DOHH2 (cell line): ENCODE results near the gene RPGR.

ENCODE experiments used
- H3F3A ChIP-seq: fragments of 200-600 bp; sonication (generic), shearing (Covaris generic); 2 replicates; pipeline ENCODE4 v1.6.0; 2016; ENCODE audit warnings: antibody characterized with exemption, mild to moderate bottlenecking; ENCODE audit not compliant: control insufficient read depth, insufficient read depth
- H3K27ac ChIP-seq: fragments of 200-600 bp; sonication (generic); 2 replicates; pipeline ENCODE4 v1.5.1; 2014; ENCODE audit warnings: low read depth, mild to moderate bottlenecking, low read length, moderate library complexity
- H3K27me3 ChIP-seq: fragments of 200-600 bp; sonication (generic); 2 replicates; pipeline ENCODE4 v1.6.1; 2014; ENCODE audit warnings: mild to moderate bottlenecking, low read length, mixed read lengths; ENCODE audit not compliant: control insufficient read depth
- H3K36me3 ChIP-seq: fragments of 200-600 bp; sonication (generic); 2 replicates; pipeline ENCODE4 v1.6.1; 2014; ENCODE audit warnings: mild to moderate bottlenecking, low read length, moderate library complexity, mixed read lengths; ENCODE audit not compliant: control insufficient read depth
- H3K4me1 ChIP-seq: fragments of 200-600 bp; sonication (generic); 2 replicates; pipeline ENCODE4 v1.6.1; 2014; ENCODE audit warnings: mild to moderate bottlenecking, low read length, mixed read lengths; ENCODE audit not compliant: control insufficient read depth
- H3K4me2 ChIP-seq: fragments of 200-600 bp; sonication (generic); 2 replicates; pipeline ENCODE4 v1.6.0; 2014; ENCODE audit warnings: mild to moderate bottlenecking, low read length, moderate library complexity
- H3K4me3 ChIP-seq: fragments of 200-600 bp; sonication (generic); 2 replicates; pipeline ENCODE4 v1.5.1; 2014; ENCODE audit warnings: mild to moderate bottlenecking, low read length, mixed read lengths
- H3K79me2 ChIP-seq: fragments of 200-600 bp; sonication (generic); 2 replicates; pipeline ENCODE4 v1.6.1; 2014; ENCODE audit warnings: mild to moderate bottlenecking, low read length, mixed read lengths; ENCODE audit not compliant: control insufficient read depth
- H3K9me2 ChIP-seq: fragments of 200-600 bp; sonication (generic); replicated peaks from 2 replicates; pipeline ENCODE4 v1.6.1; 2014; ENCODE audit warnings: mild to moderate bottlenecking, low read length, mixed read lengths; ENCODE audit not compliant: control insufficient read depth
- H3K9me3 ChIP-seq: fragments of 200-600 bp; sonication (generic); 2 replicates; pipeline ENCODE4 v1.6.1; 2014; ENCODE audit warnings: antibody characterized with exemption, low read length, mixed read lengths; ENCODE audit not compliant: control insufficient read depth, insufficient read depth
- H4K20me1 ChIP-seq: fragments of 200-600 bp; sonication (generic); 2 replicates; pipeline ENCODE4 v1.6.0; 2014; ENCODE audit warnings: low read depth, mild to moderate bottlenecking, antibody characterized with exemption, low read length, moderate library complexity; ENCODE audit not compliant: control insufficient read depth, insufficient read depth
- EZH2phosphoT487 ChIP-seq: fragments of 200-600 bp; sonication (generic); IDR thresholded peaks from 2 replicates; pipeline ENCODE4 v1.6.1; 2017; ENCODE audit warnings: borderline replicate concordance, mild to moderate bottlenecking, antibody characterized with exemption, low read length, moderate library complexity, mixed read lengths
- TF ChIP-seq, protein P1 (sequence below): fragments of 200-600 bp; sonication (generic); IDR thresholded peaks from one replicate; pipeline ENCODE4 v1.5.1; 2014; ENCODE audit warnings: antibody characterized with exemption, mild to moderate bottlenecking, low read depth, low read length; ENCODE audit not compliant: poor library complexity, severe bottlenecking

RPGR gene

DNA sequence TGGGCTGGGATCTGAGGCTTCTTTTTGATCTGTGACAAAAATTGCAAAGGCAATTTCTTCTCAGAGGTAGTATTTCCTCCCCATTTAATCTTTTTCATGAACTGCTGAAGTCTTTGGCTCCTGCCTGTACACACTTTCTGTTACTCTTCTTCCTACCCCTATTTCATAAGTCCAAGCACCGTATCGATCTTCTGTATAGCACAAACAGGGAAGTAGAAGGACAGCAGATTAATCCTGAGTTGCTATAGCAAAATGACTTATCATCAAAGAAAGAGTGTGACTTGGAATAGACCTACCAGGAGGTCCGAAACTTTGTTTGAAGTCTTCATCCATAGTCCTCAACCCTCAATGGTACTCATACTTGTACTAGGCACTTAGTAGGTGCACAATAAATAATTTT, 47.1 kb upstream of the RPGR start:
- Histone ChIP-seq H3K9me3 (no peaks in the 10 kb centered on the region), H3K4me3 (no peak overlapping the region), H3F3A (no peaks in the 10 kb centered on the region), H4K20me1 (no peaks in the 10 kb centered on the region), H3K4me2 (no peak overlapping the region), H3K4me1 (no peaks in the 10 kb centered on the region), H3K9me2 (no peaks in the 10 kb centered on the region), H3K27me3 (no peaks in the 10 kb centered on the region), H3K36me3 (no peaks in the 10 kb centered on the region), H3K27ac (no peak overlapping the region), H3K79me2 (no peaks in the 10 kb centered on the region)
- TF ChIP-seq, protein P1, sequence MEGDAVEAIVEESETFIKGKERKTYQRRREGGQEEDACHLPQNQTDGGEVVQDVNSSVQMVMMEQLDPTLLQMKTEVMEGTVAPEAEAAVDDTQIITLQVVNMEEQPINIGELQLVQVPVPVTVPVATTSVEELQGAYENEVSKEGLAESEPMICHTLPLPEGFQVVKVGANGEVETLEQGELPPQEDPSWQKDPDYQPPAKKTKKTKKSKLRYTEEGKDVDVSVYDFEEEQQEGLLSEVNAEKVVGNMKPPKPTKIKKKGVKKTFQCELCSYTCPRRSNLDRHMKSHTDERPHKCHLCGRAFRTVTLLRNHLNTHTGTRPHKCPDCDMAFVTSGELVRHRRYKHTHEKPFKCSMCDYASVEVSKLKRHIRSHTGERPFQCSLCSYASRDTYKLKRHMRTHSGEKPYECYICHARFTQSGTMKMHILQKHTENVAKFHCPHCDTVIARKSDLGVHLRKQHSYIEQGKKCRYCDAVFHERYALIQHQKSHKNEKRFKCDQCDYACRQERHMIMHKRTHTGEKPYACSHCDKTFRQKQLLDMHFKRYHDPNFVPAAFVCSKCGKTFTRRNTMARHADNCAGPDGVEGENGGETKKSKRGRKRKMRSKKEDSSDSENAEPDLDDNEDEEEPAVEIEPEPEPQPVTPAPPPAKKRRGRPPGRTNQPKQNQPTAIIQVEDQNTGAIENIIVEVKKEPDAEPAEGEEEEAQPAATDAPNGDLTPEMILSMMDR: no peak
- TF ChIP-seq EZH2phosphoT487: no peak

DNA sequence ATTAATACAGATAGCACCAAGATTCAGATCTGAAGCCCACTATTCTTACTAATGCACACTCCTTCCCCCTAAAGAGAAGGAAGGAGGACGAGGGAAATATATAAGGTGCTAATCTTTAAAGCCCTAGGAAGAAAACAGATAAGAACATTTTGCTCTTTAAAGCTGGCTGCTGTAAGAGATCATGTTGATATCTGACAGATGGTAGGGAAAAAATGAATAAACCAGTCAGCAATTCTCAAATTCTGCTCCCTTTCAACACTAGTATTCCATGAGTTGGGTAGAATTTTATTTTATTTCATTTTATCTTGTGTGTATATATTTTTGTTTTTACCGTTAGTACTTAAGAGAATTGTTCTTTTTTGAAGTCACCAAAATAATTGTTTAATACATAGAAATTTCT, 44.3 kb upstream of the RPGR start:
- Histone ChIP-seq H3K79me2 (no peaks in the 10 kb centered on the region), H3K4me1 (no peaks in the 10 kb centered on the region), H3F3A (no peaks in the 10 kb centered on the region), H3K9me3 (no peaks in the 10 kb centered on the region), H3K27ac (no peak overlapping the region), H3K27me3 (no peaks in the 10 kb centered on the region), H4K20me1 (no peaks in the 10 kb centered on the region), H3K4me2 (no peak overlapping the region), H3K9me2 (no peaks in the 10 kb centered on the region), H3K4me3 (no peak overlapping the region), H3K36me3 (no peaks in the 10 kb centered on the region)
- no peak for TF ChIP-seq EZH2phosphoT487
- TF ChIP-seq, protein P1: no peak

DNA sequence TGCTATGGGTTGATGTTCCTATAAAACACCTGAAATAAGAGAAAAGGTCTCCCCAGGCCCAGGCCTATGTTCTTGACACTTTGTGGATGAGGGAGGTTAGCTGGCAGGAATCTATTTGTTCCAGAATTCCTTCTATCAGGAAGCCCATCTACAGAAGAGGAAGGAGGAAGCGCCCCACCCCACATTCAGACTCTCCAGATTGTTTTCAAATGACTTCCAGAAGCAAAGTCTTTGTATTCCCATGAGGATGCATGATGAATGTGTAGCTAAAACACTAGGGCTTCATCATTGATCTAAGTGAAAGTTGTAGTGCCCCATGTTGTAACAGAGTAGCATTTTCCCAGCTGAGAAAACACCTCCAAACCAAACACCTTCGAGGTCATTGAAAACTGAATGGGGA, 41.5 kb upstream of the RPGR start:
- H3K27me3 ChIP-seq: no peaks in the 10 kb centered on the region
- H3K9me2 ChIP-seq: no peaks in the 10 kb centered on the region
- no peak overlapping the region for H3K27ac ChIP-seq
- no peak overlapping the region for H3K4me2 ChIP-seq
- H3K9me3 ChIP-seq: no peaks in the 10 kb centered on the region
- H3K36me3 ChIP-seq: no peaks in the 10 kb centered on the region
- no peaks in the 10 kb centered on the region for H4K20me1 ChIP-seq
- no peaks in the 10 kb centered on the region for H3F3A ChIP-seq
- no peak overlapping the region for H3K4me3 ChIP-seq
- TF ChIP-seq, protein P1: no peak
- H3K79me2 ChIP-seq: no peaks in the 10 kb centered on the region
- peaks cover 6% of the 10 kb centered on the region for H3K4me1 ChIP-seq

DNA sequence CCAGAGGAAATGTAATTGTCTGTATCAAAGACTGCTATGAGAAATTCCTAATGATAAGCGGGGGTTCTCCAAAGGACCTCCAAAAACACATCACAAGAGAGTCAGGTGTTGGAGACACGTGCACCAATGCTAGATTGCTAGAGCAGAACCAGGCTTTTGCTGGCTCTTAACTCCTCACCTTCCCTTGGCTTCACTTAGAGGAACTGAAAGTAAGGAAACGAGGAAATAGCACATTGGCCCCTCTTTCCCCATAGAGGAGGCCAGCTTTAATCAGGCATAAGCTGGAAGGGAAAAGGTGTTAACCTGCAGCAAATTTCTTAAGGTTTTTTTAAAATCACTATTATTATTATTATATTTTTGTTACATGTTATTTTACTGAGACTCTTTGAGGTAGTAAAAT, 38.6 kb upstream of the RPGR start:
- Histone ChIP-seq H3F3A (no peaks in the 10 kb centered on the region), H3K27me3 (no peaks in the 10 kb centered on the region), H4K20me1 (no peaks in the 10 kb centered on the region), H3K79me2 (no peaks in the 10 kb centered on the region), H3K4me2 (no peak overlapping the region), H3K9me3 (no peaks in the 10 kb centered on the region), H3K4me1 (peaks cover 13% of the 10 kb centered on the region), H3K9me2 (no peaks in the 10 kb centered on the region), H3K27ac (no peak overlapping the region), H3K36me3 (no peaks in the 10 kb centered on the region), H3K4me3 (no peak overlapping the region)
- TF ChIP-seq EZH2phosphoT487: no peak
- TF ChIP-seq, protein P1: no peak
